CMK (cell line): ENCODE results near the gene TARBP1.
"Not testable (repeated sequence)": the region's sequence is repeated elsewhere in the genome, so short reads cannot be mapped to it uniquely, and the experiment has no call there.

Source experiments
- DNase-seq: peaks from one replicate; pipeline ENCODE4 v3.0.0-alpha.2; 2010; ENCODE audit warnings: low read depth

TARBP1 gene, protein sequence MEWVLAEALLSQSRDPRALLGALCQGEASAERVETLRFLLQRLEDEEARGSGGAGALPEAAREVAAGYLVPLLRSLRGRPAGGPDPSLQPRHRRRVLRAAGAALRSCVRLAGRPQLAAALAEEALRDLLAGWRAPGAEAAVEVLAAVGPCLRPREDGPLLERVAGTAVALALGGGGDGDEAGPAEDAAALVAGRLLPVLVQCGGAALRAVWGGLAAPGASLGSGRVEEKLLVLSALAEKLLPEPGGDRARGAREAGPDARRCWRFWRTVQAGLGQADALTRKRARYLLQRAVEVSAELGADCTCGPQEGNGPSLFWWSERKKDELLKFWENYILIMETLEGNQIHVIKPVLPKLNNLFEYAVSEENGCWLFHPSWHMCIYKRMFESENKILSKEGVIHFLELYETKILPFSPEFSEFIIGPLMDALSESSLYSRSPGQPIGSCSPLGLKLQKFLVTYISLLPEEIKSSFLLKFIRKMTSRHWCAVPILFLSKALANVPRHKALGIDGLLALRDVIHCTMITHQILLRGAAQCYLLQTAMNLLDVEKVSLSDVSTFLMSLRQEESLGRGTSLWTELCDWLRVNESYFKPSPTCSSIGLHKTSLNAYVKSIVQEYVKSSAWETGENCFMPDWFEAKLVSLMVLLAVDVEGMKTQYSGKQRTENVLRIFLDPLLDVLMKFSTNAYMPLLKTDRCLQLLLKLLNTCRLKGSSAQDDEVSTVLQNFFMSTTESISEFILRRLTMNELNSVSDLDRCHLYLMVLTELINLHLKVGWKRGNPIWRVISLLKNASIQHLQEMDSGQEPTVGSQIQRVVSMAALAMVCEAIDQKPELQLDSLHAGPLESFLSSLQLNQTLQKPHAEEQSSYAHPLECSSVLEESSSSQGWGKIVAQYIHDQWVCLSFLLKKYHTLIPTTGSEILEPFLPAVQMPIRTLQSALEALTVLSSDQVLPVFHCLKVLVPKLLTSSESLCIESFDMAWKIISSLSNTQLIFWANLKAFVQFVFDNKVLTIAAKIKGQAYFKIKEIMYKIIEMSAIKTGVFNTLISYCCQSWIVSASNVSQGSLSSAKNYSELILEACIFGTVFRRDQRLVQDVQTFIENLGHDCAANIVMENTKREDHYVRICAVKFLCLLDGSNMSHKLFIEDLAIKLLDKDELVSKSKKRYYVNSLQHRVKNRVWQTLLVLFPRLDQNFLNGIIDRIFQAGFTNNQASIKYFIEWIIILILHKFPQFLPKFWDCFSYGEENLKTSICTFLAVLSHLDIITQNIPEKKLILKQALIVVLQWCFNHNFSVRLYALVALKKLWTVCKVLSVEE (N-terminal part only)

DNA sequence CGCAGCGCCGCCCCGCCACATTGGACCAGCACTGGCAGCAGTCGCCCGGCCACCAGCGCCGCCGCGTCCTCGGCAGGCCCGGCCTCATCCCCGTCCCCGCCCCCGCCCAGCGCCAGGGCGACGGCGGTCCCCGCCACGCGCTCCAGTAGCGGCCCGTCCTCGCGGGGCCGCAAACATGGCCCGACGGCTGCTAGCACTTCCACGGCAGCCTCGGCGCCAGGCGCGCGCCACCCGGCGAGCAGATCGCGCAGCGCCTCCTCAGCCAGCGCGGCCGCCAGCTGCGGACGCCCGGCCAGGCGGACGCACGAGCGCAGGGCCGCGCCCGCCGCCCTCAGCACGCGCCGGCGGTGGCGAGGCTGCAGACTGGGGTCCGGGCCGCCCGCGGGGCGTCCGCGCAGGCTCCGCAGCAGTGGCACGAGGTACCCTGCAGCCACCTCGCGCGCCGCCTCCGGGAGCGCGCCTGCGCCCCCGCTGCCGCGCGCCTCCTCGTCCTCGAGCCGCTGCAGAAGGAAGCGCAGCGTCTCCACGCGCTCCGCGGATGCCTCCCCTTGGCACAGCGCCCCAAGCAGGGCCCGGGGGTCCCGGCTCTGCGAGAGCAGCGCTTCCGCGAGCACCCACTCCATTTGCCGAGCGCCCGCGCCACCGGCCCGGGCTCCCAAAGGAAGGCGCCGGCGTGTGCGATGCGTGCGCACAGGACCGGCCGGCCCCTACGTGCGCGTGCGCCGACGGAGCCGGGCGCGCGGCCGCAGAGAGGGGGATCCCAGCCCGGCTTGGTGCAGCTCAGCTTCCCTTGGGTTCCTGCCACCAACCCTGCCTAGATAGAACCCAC, at the start of gene TARBP1:
TSS of gene TARBP1 (minus strand) at position 699 of the 829 bp plus-strand sequence. CDS start at position 623, 76 bp downstream.
- peak; percentile 68 for DNase-seq

DNA sequence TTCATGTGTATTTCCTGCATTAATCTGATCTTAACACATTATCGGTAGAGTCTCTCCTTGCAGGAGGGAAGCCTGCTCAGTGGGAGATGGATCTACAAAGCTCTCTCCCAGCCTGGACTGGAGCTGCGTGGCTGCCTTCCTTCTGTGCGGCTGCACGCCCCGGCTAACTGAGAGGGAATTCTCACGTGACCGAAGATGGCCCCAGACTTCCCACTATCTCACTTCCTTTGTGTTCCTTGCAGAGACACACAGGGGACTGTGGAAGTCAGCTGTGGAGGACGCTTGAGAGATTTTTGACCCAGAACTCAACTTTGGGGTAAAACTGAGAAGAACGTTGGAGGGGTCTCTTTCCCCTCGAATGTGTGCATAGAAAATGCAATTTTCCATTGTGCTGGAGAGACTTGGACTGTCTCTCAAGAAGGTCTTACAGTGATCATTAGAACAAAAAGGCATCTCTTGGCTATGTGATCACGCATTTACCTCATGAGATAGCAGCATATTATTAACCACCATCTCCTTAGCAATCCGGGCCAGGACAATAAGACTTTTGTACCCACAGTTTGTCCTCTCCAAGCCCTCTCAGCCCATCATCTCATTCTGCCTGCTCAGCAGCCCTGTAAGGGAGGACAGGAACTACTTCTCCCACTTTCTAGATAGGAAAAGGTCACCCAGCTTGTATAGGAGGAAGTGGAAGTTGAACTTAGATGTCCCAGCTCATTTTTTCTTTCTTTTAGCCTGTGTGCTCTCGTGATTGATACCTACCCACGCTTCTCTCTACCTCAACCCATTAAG, 49.3 kb upstream of the TARBP1 start:
- DNase-seq: peak; percentile 58

DNA sequence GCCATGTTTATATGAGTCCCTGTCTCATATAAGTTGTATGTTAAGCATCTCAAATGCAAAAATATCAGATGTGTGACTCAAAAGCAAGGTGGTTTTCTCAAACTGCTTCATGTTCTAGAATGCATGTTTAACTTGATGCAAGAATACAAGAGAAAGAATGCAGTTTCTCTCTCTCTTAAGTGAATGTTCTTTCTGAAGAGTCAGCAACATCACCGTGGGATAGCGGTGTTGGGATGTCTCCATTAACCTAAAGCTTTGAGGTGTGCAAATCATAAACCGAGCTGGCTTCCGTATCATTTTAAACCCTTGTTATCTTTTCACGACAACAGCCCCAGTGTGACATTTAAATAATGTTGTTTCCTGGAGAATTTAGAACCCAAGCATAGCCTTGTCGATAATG, 48.4 kb upstream of the TARBP1 start:
- no peak for DNase-seq

DNA sequence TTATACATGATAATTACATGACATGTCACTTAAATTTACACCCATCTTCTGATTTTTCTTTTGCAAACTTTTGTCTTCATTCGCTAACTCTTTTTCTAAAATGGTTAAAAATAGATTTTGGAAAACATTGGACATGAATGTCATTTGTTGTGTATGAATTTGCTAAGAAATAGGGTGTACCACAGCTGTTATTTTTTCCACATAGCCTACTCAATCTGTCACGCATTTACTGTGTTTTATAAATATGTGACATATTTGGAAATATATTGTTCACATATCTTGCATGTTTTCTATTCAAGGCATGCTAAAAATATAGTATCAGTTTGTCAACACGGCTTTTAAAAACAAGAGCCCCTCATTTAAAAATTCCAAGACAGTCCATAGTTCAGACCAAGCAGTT, 47.9 kb upstream of the TARBP1 start:
- no peak for DNase-seq

DNA sequence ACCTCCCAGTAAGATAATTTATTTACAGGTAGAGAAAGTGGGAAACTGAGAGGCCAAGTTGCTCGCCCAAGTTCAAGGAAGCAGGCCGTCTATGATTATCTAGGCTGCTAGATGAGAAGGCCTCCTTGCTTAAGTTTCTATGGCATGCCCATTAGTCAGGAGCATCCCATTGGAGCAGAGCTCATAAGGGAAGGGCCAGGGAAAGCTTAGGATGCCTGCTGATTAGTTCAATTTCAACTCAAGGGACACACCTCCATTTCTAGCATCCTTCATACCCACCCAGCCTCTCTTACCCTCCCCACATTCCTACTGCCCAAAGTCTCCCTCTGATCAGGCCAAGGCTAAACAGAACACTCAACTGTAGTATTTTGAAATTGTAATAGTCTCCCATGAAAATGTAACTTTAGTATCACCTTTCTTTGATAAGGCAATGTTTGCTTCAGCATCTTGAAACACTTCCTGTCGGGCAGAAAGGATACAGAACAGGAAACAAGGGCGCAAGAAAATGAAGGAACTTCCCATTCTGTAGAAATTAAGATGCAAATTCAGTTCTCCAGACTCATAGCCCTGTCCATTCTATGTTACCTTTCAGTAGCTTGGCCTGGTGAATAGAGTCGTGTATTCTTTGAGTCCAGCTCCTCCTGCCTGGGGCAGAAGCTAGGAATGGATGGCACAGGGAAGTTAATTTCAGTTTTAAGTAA, 46.3 kb upstream of the TARBP1 start:
- DNase-seq: no peak

DNA sequence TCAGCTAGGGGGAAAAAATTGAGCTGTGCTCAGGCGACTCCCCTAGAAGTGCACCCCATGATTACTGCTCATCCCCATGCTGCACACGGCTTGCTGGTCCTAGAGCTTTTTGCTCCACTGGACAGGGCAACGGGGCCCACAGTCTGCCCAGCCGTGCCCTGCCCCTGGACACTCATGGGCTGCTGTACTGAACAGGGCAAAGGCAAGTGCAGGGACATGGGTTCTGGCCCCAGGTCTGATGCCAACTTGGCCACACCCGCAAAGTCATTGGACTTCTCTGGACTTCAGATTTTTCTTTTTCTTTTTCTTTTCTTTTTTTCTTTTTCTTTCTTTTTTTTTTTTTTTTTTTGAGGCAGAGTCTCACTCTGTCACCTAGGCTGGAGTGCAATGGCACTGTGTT, 42.9 kb upstream of the TARBP1 start:
- DNase-seq: no peak

DNA sequence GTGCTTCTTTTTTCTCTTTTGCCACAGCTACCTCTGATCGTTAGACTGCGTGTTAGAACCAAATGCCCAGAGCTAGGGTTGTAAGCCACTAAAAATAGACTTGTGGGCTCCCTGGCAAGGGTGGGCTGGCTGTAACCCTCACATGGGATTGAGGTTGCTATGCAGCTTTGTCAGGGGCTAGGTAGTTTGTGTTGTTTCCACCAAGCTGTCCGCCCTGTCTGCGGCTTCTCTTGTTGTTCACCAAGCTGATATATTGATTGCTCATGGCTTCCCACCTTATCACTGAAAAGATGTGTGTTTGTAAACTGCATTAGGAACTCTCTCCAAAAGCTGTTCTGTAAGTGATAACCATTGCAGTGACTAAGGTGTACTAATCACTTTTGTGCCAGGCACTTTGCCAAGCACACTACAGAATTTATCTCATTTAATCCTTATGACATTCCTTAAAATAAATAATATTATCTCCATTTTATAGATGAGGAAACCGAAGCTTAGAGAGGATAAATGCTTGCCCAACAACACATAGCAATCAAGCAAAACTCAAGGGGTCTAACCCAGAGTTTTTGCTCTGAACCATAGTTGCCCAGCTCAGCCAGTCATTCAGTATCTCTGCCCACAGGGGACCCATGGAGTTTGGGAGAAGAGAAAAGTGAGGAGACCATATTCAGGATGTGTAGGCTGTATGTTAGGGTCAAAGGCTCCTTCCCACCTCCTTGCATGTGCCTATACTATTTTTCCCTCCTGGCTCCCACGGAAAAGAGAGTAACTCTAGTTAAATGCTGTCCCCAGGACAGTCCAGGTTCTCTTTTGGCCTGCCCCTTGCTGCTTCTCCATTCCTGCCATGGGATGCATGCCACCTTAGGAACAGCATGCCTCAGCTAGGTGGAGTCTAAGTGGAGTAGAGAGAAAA, 42.2 kb upstream of the TARBP1 start:
- DNase-seq: peak; percentile 52

DNA sequence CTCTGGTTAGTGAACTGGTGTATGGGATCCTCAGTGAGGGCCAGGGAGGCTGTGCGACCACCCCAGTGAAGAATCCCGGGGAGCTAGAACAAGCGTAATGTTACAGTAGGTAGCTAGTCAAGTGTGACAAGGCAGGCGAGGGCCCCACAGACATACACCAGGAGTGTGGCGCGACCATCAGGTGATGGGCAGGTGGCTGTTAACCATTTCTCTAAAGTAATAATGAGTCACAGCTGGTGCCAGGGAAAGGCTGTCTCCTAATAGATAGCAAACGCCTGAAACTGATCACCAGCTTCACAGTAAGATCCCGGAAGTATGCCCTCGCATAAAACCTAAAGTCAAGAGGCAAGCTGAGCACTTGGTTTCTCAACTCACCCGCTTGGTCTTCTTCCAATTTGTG, 40.5 kb upstream of the TARBP1 start:
- DNase-seq: no peak

DNA sequence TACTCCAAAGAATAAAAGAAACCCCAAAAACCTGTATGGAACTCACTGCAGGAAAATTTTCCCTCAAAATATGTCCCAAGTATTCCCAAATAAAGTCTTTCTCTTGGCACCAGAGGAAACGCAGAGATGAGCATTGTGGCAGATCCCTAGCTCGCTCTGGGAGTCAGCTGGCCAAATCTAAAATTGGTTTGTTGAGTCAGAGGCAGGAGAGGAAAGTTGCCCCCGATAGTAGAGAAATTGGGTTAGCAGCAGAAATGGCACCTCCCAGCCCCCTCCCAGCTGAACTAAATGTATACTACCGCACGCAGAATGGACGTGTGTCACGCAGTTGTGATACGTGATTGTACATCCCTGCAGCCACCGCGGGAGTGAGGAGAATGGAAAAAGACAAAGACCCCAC, 39.9 kb upstream of the TARBP1 start:
- no peak for DNase-seq

DNA sequence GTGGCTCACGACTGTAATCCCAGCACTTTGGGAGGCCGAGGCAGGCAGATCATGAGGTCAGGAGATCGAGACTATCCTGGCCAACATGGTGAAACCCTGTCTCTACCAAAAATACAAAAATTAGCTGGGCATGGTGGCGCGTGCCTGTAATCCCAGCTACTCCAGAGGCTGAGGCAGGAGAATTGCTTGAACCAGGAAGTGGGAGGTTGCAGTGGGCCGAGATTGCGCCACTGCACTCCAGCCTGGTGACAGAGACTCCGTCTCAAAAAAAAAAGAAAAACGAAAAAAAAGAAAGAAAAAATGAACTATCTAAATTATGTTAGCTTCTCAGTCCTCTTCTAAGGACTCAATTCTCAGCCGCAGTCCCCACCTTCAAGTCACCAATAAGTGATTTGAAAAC, 39.1 kb upstream of the TARBP1 start:
- not testable (repeated sequence) for DNase-seq

DNA sequence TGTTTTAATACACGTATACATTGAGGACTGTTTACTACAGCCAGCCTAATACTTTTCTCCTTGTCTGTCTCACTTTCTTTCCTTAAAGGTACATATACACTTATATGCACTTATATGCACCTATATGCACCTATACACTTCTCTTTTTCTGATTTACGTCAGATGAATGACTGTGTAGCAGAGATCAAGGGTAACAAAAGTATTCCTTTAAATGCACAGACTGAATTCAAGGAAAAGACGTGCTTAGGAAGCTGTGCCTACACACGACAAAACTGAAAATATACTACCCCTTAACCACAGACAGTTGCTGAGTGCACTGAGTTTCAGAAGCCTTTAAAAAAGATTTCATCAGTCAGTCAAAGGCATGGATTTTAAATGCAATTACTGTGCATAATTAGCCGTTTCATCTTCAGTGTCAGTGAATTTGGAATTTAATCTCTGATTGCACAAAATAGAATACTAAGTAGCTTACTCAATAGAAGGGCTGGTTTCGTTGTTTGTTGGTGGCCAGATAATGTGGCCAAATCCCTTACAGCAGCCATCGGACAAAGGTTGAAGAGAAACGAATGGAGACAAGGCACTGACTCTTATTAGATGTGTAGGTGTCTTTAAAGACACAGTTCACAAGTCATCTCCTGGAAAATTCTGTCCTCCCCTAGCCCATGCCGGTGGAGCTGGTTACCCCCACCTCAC, 38.3 kb upstream of the TARBP1 start:
- DNase-seq: no peak

DNA sequence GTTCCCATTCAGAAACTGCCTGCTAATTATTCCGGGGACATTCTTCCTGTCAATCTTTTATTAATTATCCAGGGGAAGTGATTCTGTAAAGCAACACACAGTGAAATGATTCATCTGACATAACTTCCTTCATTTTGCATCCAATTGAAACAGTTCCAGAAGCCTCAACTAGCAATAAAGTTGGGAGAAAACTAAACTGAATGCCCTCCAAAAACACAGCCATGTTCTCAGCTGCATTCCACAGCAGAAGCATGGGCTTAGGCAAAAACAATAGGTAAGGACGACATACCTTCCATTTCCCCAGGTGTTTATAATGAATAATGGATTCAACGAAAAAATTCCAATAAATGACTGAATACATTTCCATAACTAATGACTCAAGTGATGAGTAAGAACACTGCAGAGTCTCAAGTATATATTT, 36.9 kb upstream of the TARBP1 start:
- DNase-seq: no peak

DNA sequence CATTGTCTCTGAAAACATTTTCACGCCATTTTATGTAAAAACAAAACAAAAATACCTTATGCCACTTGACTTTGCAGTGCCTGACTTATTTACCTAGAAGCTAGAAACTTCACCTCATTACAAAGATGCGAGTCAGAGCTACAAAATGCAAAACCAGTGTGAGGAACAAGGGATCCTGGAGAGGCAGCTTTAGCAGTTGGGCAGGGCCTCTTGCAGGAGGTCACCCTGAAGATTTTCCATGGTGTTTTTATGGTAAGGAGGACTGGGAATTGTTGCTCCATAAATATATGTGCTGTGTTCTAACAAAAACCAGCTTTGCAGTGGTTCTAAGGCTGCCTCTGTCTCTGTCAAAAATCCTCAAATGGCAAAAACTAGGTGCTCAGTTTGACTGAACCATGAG, 36.4 kb upstream of the TARBP1 start:
- no peak for DNase-seq

DNA sequence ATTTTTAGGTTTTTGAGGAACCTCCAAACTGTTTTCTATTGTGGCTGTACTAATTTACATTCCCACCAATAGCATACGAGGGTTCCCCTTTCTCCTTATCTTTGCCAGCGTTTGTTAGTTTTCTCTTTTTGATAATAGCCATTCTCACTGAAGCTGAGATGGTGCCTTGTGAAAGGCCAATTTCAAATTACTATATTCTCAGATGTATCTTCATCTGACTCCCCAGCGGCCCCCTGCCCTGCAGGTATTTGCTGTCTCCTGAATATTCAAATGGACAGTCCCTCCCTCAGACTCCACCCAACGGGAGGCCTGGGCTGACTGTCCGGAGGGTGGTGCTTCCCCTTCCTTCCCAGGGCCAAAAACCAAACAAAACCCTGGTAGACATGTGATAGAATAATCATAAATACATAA, 33.5 kb upstream of the TARBP1 start:
- no peak for DNase-seq

DNA sequence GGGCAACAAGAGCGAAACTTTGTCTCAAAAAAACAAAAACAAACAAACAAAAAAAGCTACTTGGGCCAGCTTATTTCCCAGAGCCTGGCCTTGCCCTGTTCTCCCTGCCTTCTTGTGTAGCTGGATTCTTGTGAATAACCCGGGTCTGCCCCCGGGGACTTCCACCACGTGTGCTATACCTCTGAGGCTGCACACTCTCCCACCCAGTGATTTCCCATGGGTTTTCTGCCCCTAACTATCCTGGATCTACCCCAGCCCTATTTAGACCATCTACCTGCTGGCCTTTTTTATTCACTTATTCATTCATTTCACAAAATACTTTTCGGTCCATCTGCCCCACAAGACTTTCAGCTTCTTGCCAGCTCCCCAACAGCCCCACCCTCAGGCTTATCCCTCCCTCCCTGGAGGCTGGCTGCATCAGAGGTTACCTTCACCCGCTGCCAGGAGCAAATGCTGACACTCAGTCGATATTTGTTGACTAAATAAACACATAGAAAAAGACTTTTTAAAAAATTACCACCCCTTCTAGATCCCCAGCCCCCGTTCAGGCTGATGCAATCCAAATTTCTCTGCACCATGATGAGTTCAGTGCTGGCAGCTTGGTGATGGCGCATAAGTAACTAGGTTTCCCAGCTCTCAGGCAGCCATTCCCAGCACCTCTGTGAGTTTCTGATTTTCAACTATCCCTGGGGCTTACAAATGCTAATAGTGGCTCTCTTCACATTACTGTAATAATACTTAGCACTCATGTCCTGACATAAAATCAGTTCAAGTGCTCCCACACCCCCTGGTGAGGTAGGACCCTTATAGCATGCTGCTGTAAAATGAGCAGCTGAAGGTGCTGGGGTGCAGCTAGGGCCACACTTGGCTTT, 30.7 kb upstream of the TARBP1 start:
- no peak for DNase-seq

DNA sequence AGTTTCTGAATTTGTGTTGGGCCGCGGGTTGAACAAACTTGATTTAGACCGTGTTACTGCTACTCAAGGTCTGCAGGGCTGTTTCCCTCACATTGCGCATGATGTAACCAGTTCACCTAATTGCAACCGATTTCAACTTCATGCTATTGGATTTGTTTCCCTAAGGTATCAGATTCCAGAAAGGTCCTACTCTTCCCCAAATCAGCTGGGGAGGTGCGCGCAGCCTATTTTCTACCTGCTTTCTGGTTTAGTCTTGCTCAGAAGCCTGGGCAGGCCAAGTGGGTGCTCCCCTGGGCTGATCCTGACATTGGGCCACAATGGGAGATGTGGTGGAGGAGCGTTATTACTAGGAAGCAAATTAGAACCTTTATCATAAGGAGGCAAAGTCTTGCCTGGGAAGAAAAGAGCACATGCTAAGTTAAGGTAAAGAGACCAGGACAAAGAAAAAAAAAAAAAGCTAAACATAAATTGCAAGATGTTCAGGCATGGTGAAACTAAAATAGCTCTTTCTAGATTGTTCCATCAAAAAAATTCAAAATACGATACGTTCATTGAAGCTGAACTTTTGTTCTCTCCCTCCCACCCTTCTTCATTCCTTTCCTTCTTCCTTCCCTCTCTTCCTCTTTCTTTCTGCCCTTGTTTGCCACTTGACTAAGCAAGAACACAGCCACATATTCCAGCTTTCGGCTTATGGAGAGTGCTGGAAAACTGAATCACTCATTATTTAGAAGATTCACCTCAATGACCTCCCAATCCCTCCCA, 28.8 kb upstream of the TARBP1 start:
- DNase-seq: no peak
